ENCODE data around the gene ITGAX.

Gene ITGAX

GRCh38 chr16:31376705-31377104, 21.7 kb downstream of the ITGAX start:
- no peak for DNase-seq

- DNase-seq = no peak
Measured at GRCh38 chr16:31377210-31377903, 22.4 kb downstream of the ITGAX start.

- DNase-seq = no peak
Measured at GRCh38 chr16:31380201-31380600, 25.2 kb downstream of the ITGAX start.

- peak in 1 of 2 experiments; percentile 62 for DNase-seq
Measured at GRCh38 chr16:31382485-31383161, 27.6 kb downstream of the ITGAX start.

GRCh38 chr16:31385680-31386079, 30.7 kb downstream of the ITGAX start:
- DNase-seq = no peak

- no peak for DNase-seq
Measured at GRCh38 chr16:31386157-31386984, 31.4 kb downstream of the ITGAX start.

GRCh38 chr16:31388535-31388934, 33.6 kb downstream of the ITGAX start:
- DNase-seq = no peak

- DNase-seq = no peak
Measured at GRCh38 chr16:31390504-31391041, 35.6 kb downstream of the ITGAX start.

- no peak for DNase-seq
Measured at GRCh38 chr16:31393056-31393455, 38.1 kb downstream of the ITGAX start, which contains the start of gene ITGAD. TSS of gene ITGAD (plus strand) at chr16:31393335. CDS start at chr16:31393361, 26 bp downstream.

GRCh38 chr16:31395647-31396046, 40.7 kb downstream of the ITGAX start:
- DNase-seq = no peak

GRCh38 chr16:31397096-31397660, 42.2 kb downstream of the ITGAX start:
- DNase-seq = no peak

GRCh38 chr16:31397701-31398100, 42.7 kb downstream of the ITGAX start:
- no peak for DNase-seq

GRCh38 chr16:31400191-31400590, 45.2 kb downstream of the ITGAX start:
- DNase-seq = no peak

- no peak for DNase-seq
Measured at GRCh38 chr16:31401436-31401835, 46.5 kb downstream of the ITGAX start.

- DNase-seq = no peak
Measured at GRCh38 chr16:31402687-31403086, 47.7 kb downstream of the ITGAX start.

GRCh38 chr16:31403590-31404352, 48.8 kb downstream of the ITGAX start:
- no peak for DNase-seq

GRCh38 chr16:31404353-31405064, 49.5 kb downstream of the ITGAX start:
- DNase-seq = no peak

- no peak for DNase-seq
Measured at GRCh38 chr16:31407406-31407805, 52.4 kb downstream of the ITGAX start.

- no peak for DNase-seq
Measured at GRCh38 chr16:31409433-31409832, 54.5 kb downstream of the ITGAX start.

GRCh38 chr16:31410082-31410481, 55.1 kb downstream of the ITGAX start:
- no peak for DNase-seq

- no peak for DNase-seq
Measured at GRCh38 chr16:31411024-31411844, 56.3 kb downstream of the ITGAX start.
